H54 (cell line): ENCODE data around the gene ACBD3.

Experiments
- DNase-seq: peaks from one replicate; pipeline ENCODE4 v3.0.0; 2011; ENCODE audit warnings: low spot score, mixed read lengths; ENCODE audit not compliant: insufficient read length
- FAIRE-seq: peaks from 3 replicates; lab custom pipeline; 2011; peaks lifted over from hg19 to GRCh38; lab: Jason Lieb, UNC
- POLR2A ChIP-seq: IDR thresholded peaks from 2 replicates; pipeline ENCODE4 v1.6.1; 2011; ENCODE audit warnings: low read depth, mild to moderate bottlenecking, low read length

Gene ACBD3

GRCh38 chr1:226181996-226182714 lies 4.4 kb downstream of the ACBD3 start:
- DNase-seq: peak; percentile 35
- no peak for TF ChIP-seq POLR2A
- no peak for FAIRE-seq

GRCh38 chr1:226176870-226177269 lies 9.7 kb downstream of the ACBD3 start:
- FAIRE-seq (no peak), DNase-seq (no peak)
- no peak for TF ChIP-seq POLR2A

GRCh38 chr1:226172589-226172988 lies 14.0 kb downstream of the ACBD3 start:
- TF ChIP-seq POLR2A: no peak
- FAIRE-seq: no peak
- DNase-seq: no peak

- no peak for TF ChIP-seq POLR2A
- no peak for DNase-seq
- FAIRE-seq: no peak
Measured at GRCh38 chr1:226166341-226166740, 20.2 kb downstream of the ACBD3 start.

- TF ChIP-seq POLR2A: no peak
- DNase-seq (no peak), FAIRE-seq (no peak)
Measured at GRCh38 chr1:226164154-226164553, 22.4 kb downstream of the ACBD3 start.

GRCh38 chr1:226162898-226163297 lies 23.6 kb downstream of the ACBD3 start:
- no peak for FAIRE-seq
- no peak for DNase-seq
- no peak for TF ChIP-seq POLR2A

GRCh38 chr1:226158983-226159382 lies 27.6 kb downstream of the ACBD3 start:
- FAIRE-seq (no peak), DNase-seq (no peak)
- TF ChIP-seq POLR2A: no peak

GRCh38 chr1:226158457-226158856 lies 28.1 kb downstream of the ACBD3 start:
- FAIRE-seq: no peak
- DNase-seq: no peak
- TF ChIP-seq POLR2A: no peak

GRCh38 chr1:226157761-226158316 lies 28.7 kb downstream of the ACBD3 start:
- no peak for DNase-seq
- TF ChIP-seq POLR2A: no peak
- no peak for FAIRE-seq

- TF ChIP-seq POLR2A: no peak
- FAIRE-seq (no peak), DNase-seq (no peak)
Measured at GRCh38 chr1:226154593-226154992, 31.9 kb downstream of the ACBD3 start.

- no peak for FAIRE-seq
- no peak for TF ChIP-seq POLR2A
- DNase-seq: no peak
Measured at GRCh38 chr1:226149806-226150205, 36.7 kb downstream of the ACBD3 start.

GRCh38 chr1:226148121-226148648 lies 38.4 kb downstream of the ACBD3 start:
- DNase-seq (no peak), FAIRE-seq (no peak)
- no peak for TF ChIP-seq POLR2A

GRCh38 chr1:226144045-226144444 lies 42.5 kb downstream of the ACBD3 start:
- FAIRE-seq: no peak
- DNase-seq: no peak

GRCh38 chr1:226135709-226136108 lies 50.8 kb downstream of the ACBD3 start:
- DNase-seq (no peak), FAIRE-seq (no peak)
- no peak for TF ChIP-seq POLR2A

More at GRCh38 chr1:226144045-226144444, 42.5 kb downstream of the ACBD3 start:
- no peak for TF ChIP-seq POLR2A

- no peak for TF ChIP-seq POLR2A
- FAIRE-seq: no peak
- no peak for DNase-seq
Measured at GRCh38 chr1:226135059-226135651, 51.4 kb downstream of the ACBD3 start.
